GM19438 (cell line): Measurements from ENCODE around the gene SCYL1.
"Not testable (repeated sequence)": the region's sequence is repeated elsewhere in the genome, so short reads cannot be mapped to it uniquely, and the experiment has no call there.

Experiments
- ATAC-seq: cut with Tn5 transposase; IDR thresholded peaks from one replicate; pipeline ENCODE4 v1.9.1; 2021; ENCODE audit warnings: low read depth; ENCODE audit not compliant: unreplicated experiment

SCYL1 gene

GRCh38 chr11:65504674-65505465 is 20.0 kb upstream of the SCYL1 start:
- no peak for ATAC-seq

GRCh38 chr11:65505466-65506289 is 19.2 kb upstream of the SCYL1 start:
- no peak for ATAC-seq

GRCh38 chr11:65506290-65506771 is 18.6 kb upstream of the SCYL1 start:
- no peak for ATAC-seq

- peak; percentile 15 for ATAC-seq
Observed at GRCh38 chr11:65506772-65507505, 17.9 kb upstream of the SCYL1 start.

GRCh38 chr11:65512311-65512710 is 12.6 kb upstream of the SCYL1 start:
- not testable (repeated sequence) for ATAC-seq

GRCh38 chr11:65516135-65516968 is 8.5 kb upstream of the SCYL1 start:
- no peak for ATAC-seq

- not testable (repeated sequence) for ATAC-seq
Observed at GRCh38 chr11:65518941-65519549, 5.8 kb upstream of the SCYL1 start.

GRCh38 chr11:65521777-65522521 is 2.9 kb upstream of the SCYL1 start:
- ATAC-seq: not testable (repeated sequence)

GRCh38 chr11:65522718-65523630 is 1.9 kb upstream of the SCYL1 start:
- not testable (repeated sequence) for ATAC-seq

GRCh38 chr11:65523631-65523968 is 1.3 kb upstream of the SCYL1 start:
- ATAC-seq: not testable (repeated sequence)

GRCh38 chr11:65524014-65524740 is 706 bp upstream of the SCYL1 start:
- no peak for ATAC-seq

GRCh38 chr11:65525546-65526480 is 930 bp downstream of the SCYL1 start:
- no peak for ATAC-seq

- no peak for ATAC-seq
Observed at GRCh38 chr11:65526744-65527143, 1.9 kb downstream of the SCYL1 start.

- no peak for ATAC-seq
Observed at GRCh38 chr11:65528819-65529350, 4.0 kb downstream of the SCYL1 start.

GRCh38 chr11:65529475-65530156 is 4.7 kb downstream of the SCYL1 start:
- no peak for ATAC-seq

GRCh38 chr11:65530157-65530496 is 5.2 kb downstream of the SCYL1 start:
- no peak for ATAC-seq
